PC-9 (cell line): ENCODE results near the gene CENPV.

Experiments used
- EZH2 ChIP-seq: fragments of 200-600 bp; sonication (generic); IDR thresholded peaks from 2 replicates; pipeline ENCODE4 v1.8.0; 2017; ENCODE audit warnings: antibody characterized with exemption, low read depth
- TF ChIP-seq, protein P1 (sequence below): fragments of 200-600 bp; sonication (generic); conservative IDR thresholded peaks from 2 replicates; pipeline ENCODE4 v1.6.1; 2017; ENCODE audit warnings: mixed run types, antibody characterized with exemption, mild to moderate bottlenecking, moderate library complexity

DNA sequence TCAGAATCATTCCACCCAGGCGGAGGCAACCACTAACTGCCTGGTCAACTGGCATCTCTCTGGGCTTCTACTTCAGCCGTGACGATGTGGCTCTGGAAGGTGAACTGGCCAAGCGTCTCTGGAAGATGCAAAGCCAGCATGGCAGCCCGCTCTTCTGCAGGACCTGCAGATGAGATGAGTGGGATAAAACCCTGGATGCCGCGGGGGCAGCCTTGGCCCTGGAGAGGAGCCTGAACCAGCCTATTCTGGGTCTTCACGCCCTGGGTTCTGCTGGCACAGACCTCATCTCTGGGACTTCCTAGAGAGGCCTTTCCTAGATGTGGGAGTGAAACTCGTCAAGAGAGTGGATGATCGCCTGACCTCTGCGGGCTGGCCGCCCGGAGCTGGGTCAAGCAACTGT is 38.2 kb upstream of the CENPV start:
- TF ChIP-seq, protein P1, sequence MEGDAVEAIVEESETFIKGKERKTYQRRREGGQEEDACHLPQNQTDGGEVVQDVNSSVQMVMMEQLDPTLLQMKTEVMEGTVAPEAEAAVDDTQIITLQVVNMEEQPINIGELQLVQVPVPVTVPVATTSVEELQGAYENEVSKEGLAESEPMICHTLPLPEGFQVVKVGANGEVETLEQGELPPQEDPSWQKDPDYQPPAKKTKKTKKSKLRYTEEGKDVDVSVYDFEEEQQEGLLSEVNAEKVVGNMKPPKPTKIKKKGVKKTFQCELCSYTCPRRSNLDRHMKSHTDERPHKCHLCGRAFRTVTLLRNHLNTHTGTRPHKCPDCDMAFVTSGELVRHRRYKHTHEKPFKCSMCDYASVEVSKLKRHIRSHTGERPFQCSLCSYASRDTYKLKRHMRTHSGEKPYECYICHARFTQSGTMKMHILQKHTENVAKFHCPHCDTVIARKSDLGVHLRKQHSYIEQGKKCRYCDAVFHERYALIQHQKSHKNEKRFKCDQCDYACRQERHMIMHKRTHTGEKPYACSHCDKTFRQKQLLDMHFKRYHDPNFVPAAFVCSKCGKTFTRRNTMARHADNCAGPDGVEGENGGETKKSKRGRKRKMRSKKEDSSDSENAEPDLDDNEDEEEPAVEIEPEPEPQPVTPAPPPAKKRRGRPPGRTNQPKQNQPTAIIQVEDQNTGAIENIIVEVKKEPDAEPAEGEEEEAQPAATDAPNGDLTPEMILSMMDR: no peak
- TF ChIP-seq EZH2: no peak
